ENCODE results near the gene TTI1.

Gene TTI1

GRCh38 chr20:37981568-37981967 lies 51.7 kb downstream of the TTI1 start:
- TF ChIP-seq ZNF274 (IDR thresholded peaks at IDR 0.05; ENCODE audit: low read depth, low read length): no peak
- no peak overlapping the region for H3K4me3 ChIP-seq (ENCODE audit: low read length)

GRCh38 chr20:37980876-37981275 lies 52.4 kb downstream of the TTI1 start:
- no peak overlapping the region for H3K4me3 ChIP-seq (ENCODE audit: low read length)
- no peak for TF ChIP-seq ZNF274 (IDR thresholded peaks at IDR 0.05; ENCODE audit: low read depth, low read length)

GRCh38 chr20:37980383-37980782 lies 52.9 kb downstream of the TTI1 start:
- no peak for TF ChIP-seq ZNF274 (IDR thresholded peaks at IDR 0.05; ENCODE audit: low read depth, low read length)
- H3K4me3 ChIP-seq (ENCODE audit: low read length): no peak overlapping the region

GRCh38 chr20:37979021-37979985 lies 54.0 kb downstream of the TTI1 start:
- TF ChIP-seq ZNF274 (IDR thresholded peaks at IDR 0.05; ENCODE audit: low read depth, low read length): no peak

GRCh38 chr20:37977786-37978185 lies 55.5 kb downstream of the TTI1 start:
- H3K4me3 ChIP-seq (ENCODE audit: low read length): no peak overlapping the region

More at GRCh38 chr20:37979021-37979985, 54.0 kb downstream of the TTI1 start:
- H3K4me3 ChIP-seq (ENCODE audit: low read length): no peak overlapping the region

GRCh38 chr20:37977338-37977737 lies 55.9 kb downstream of the TTI1 start:
- no peak for TF ChIP-seq ZNF274 (IDR thresholded peaks at IDR 0.05; ENCODE audit: low read depth, low read length)
- H3K4me3 ChIP-seq (ENCODE audit: low read length): no peak overlapping the region

More at GRCh38 chr20:37977786-37978185, 55.5 kb downstream of the TTI1 start:
- no peak for TF ChIP-seq ZNF274 (IDR thresholded peaks at IDR 0.05; ENCODE audit: low read depth, low read length)

- no peak overlapping the region for H3K4me3 ChIP-seq (ENCODE audit: low read length)
- TF ChIP-seq ZNF274 (IDR thresholded peaks at IDR 0.05; ENCODE audit: low read depth, low read length): no peak
Observed at GRCh38 chr20:37976887-37977286, 56.4 kb downstream of the TTI1 start.

GRCh38 chr20:37973059-37973910 lies 60.0 kb downstream of the TTI1 start:
- no peak overlapping the region for H3K4me3 ChIP-seq (ENCODE audit: low read length)
- no peak for TF ChIP-seq ZNF274 (IDR thresholded peaks at IDR 0.05; ENCODE audit: low read depth, low read length)

GRCh38 chr20:37972256-37973058 lies 60.8 kb downstream of the TTI1 start:
- no peak overlapping the region for H3K4me3 ChIP-seq (ENCODE audit: low read length)
- TF ChIP-seq ZNF274 (IDR thresholded peaks at IDR 0.05; ENCODE audit: low read depth, low read length): no peak

GRCh38 chr20:37971561-37972127 lies 61.6 kb downstream of the TTI1 start:
- no peak for TF ChIP-seq ZNF274 (IDR thresholded peaks at IDR 0.05; ENCODE audit: low read depth, low read length)
- no peak overlapping the region for H3K4me3 ChIP-seq (ENCODE audit: low read length)

- H3K4me3 ChIP-seq (ENCODE audit: low read length): no peak overlapping the region
- TF ChIP-seq ZNF274 (IDR thresholded peaks at IDR 0.05; ENCODE audit: low read depth, low read length): no peak
Observed at GRCh38 chr20:37970856-37971245, 62.4 kb downstream of the TTI1 start.

- no peak for TF ChIP-seq ZNF274 (IDR thresholded peaks at IDR 0.05; ENCODE audit: low read depth, low read length)
- H3K4me3 ChIP-seq (ENCODE audit: low read length): no peak overlapping the region
Observed at GRCh38 chr20:37969949-37970855, 63.1 kb downstream of the TTI1 start.
